Epithelial cell of proximal tubule (primary cell): Measurements from ENCODE around the gene SPEG. TPM values are rescaled to one million over a fixed set of nuclear protein-coding genes. Genes with fewer than 3 reads are reported as not detected.

ENCODE experiments used
- DNase-seq: peaks from one replicate; pipeline ENCODE4 v3.0.0-alpha.2; 2011; ENCODE audit warnings: low read depth
- H3K4me3 ChIP-seq: 2 replicates; pipeline ENCODE4 v1.5.1; 2011; ENCODE audit warnings: low read depth, mild to moderate bottlenecking, low read length
- CTCF ChIP-seq: conservative IDR thresholded peaks from 2 replicates; pipeline ENCODE4 v1.5.1; 2012; ENCODE audit warnings: low read depth, mild to moderate bottlenecking, low read length
- total RNA-seq: library from RNA; depleted of rRNA; stranded (reverse); fragments of >200 nt; gene quantifications from 2 replicates; pipeline ENCODE4 v1.2.3, GENCODE V29; 2015

Gene SPEG
- total RNA-seq, 1 donor from 2014 or later, result 28.3 TPM

- no peak for TF ChIP-seq CTCF
- H3K4me3 ChIP-seq, result no peak overlapping the region
- no peak for DNase-seq
These were observed 55.5 kb downstream of the SPEG start for GRCh38 chr2:219490186-219490585.

DNA sequence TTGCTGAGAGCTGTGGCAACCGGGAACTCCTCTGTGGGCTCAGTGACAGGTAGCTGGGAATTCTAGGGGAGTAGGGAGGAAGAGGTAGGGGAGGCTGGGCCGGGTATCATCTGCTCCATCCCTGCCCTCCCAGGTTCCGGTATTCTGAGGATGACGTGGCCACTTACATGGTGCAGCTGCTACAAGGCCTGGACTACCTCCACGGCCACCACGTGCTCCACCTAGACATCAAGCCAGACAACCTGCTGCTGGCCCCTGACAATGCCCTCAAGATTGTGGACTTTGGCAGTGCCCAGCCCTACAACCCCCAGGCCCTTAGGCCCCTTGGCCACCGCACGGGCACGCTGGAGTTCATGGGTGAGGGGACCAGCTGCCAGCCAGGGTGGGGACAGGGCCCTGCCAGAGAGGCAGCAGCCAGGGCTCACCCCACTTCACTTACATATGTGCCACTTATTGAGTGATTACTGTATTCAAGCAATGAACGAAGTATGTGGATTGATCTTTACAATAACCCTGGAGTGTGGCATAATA, 56.0 kb downstream of the SPEG start:
- TF ChIP-seq CTCF, result no peak
- no peak overlapping the region for H3K4me3 ChIP-seq
- no peak for DNase-seq

DNA sequence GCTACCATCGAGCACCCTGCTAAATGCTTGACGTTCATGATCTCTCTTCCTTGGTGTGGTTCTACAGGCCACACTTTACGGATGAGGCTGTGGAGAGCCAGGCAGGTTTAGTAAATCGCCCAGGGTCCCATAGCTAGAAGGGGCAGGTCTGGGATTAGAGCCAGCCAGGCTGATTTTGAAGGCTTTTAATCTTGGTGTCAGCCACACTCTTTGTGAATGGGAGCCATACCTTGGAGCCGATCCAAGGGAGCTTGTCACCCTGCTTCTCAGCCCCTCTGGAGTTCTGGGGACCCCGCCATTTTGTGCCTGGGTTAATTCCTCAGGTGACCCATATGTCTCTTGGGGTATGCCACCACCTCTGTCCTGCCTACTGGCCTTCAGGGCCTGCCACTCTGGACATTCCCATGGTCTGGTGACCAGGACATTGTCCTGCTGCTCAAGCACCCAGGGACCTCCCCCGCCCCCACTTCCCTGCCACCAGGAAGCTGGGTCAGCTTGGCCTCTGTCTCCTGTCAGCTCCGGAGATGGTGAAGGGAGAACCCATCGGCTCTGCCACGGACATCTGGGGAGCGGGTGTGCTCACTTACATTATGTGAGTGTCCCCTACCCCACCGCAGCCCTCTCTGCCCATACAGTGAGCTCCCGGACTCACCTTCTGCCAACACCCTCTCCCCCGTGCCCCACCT, 56.8 kb downstream of the SPEG start:
- H3K4me3 ChIP-seq, result no peak overlapping the region
- no peak for TF ChIP-seq CTCF
- no peak for DNase-seq

DNA sequence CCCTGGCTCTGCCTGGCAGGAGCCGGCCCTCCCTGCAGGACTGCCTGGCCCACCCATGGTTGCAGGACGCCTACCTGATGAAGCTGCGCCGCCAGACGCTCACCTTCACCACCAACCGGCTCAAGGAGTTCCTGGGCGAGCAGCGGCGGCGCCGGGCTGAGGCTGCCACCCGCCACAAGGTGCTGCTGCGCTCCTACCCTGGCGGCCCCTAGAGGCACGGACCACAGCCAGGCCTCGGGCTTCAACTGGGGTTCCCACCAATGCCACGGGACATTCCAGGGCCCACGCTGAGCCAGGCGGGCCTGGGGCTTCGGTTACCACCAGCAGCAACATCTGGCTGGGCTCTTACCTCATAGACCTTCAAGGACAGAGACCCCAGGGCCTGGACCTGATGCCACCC, 57.9 kb downstream of the SPEG start:
- DNase-seq, result no peak
- no peak overlapping the region for H3K4me3 ChIP-seq
- TF ChIP-seq CTCF, result no peak

- no peak for TF ChIP-seq CTCF
- DNase-seq, result no peak
- H3K4me3 ChIP-seq, result no peak overlapping the region
These were observed 58.4 kb downstream of the SPEG start for GRCh38 chr2:219493086-219493485.

- no peak for DNase-seq
- TF ChIP-seq CTCF, result no peak
- H3K4me3 ChIP-seq, result no peak overlapping the region
These were observed 60.4 kb downstream of the SPEG start for GRCh38 chr2:219494952-219495530.
